ENCODE data around the gene MIF.
"Not testable (repeated sequence)": the region's sequence is repeated elsewhere in the genome, so short reads cannot be mapped to it uniquely, and the experiment has no call there.

MIF gene

DNA sequence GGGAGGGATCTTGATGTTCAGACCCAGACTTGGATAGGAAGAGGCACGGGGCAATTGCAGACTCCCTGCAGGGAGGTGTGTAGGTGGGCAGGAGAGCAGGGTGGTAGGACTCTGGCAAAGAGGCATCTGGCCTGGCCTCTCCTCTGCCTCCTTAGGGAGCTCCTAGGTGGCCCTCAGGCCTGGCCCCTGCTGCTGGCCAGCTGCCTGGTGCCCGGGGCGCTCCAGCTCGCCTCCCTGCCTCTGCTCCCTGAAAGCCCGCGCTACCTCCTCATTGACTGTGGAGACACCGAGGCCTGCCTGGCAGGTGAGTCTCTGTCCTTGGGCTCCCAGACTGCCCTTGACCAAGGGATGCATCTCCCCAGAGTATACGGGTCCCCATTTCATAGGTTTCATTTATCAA, 16.6 kb upstream of the MIF start:
- DNase-seq (ENCODE audit: low spot score) = no peak

- DNase-seq (ENCODE audit: low spot score) = no peak
Measured at GRCh38 chr22:23878219-23878618, 16.0 kb upstream of the MIF start.

- no peak for DNase-seq (ENCODE audit: low spot score)
Measured at GRCh38 chr22:23882370-23882769, 11.8 kb upstream of the MIF start.

DNA sequence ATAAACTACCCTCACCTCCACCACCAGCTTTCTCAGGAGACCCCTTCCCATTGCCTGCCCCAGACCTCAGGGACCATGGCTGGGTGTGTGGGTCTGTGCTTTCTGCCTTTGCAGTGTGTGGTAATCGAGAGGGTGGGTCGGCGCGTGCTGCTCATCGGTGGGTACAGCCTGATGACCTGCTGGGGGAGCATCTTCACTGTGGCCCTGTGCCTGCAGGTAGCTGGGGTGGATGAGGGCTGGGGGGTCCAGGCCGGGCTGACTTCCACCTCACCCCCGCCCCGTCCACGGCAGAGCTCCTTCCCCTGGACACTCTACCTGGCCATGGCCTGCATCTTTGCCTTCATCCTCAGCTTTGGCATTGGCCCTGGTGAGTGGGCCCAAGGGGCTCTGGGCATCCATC, 10.5 kb upstream of the MIF start:
- no peak for DNase-seq (ENCODE audit: low spot score)

DNA sequence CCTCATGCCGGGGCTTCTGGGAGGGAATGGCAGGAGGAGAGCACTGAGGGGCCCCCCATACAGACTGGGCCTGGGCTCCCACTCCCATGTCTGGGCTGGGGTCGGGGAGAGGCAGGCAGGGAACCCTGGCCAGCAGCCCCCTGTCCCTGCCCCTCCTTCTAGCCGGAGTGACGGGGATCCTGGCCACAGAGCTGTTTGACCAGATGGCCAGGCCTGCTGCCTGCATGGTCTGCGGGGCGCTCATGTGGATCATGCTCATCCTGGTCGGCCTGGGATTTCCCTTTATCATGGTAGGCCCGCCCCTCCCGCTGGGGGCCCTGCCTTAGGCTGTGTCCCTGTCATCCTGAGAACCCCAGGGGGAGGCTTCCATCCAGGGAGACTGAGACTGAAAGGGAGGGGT, 10.0 kb upstream of the MIF start:
- DNase-seq (ENCODE audit: low spot score) = no peak

- no peak for DNase-seq (ENCODE audit: low spot score)
Measured at GRCh38 chr22:23888615-23889401, 5.4 kb upstream of the MIF start.

DNA sequence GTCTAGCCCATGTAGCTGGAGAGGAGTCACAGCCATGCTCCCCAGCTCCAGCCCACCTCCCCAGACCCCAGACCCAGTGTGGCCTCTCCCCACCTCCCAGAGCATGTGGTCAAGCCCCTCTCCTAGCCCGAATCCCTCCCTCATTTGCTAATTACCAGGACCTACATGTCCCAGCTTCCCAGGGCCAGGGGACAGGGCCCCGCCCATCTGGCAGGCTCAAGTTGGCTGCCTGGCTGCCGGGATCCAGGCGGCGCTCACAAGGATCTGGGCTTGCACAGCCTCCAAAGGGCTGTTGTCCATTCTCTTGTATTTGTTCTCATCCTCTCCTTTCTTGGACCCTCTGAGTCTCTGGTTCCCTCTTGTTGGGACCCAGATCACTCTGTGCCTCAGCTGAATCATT, 4.6 kb upstream of the MIF start:
- no peak for DNase-seq (ENCODE audit: low spot score)

GRCh38 chr22:23891726-23892125, 2.5 kb upstream of the MIF start:
- DNase-seq (ENCODE audit: low spot score) = no peak

DNA sequence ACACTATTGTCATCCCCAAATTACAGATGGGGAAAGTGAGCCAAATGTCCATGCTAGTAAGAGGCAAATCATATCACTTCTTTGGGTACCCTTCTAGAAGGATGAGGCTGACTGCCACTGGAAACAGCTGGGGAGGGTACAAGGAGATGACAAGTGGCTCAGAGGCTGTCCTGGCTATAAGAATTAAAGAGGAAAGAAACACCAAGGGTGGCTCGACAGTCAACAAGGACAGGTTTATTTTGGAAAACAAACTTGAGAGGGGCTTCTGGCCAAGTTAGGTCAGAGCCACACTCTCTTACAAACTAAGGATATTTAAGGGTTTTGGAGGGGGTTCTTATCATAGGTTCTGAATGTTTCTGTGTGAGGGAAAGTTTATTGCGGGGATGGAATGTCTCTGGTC, 2.1 kb upstream of the MIF start:
- no peak for DNase-seq (ENCODE audit: low spot score)

- DNase-seq (ENCODE audit: low spot score) = no peak
Measured at GRCh38 chr22:23892706-23893105, 1.5 kb upstream of the MIF start.

GRCh38 chr22:23893121-23893944, 850 bp upstream of the MIF start:
- DNase-seq (ENCODE audit: low spot score) = no peak

- peak; percentile 59 for DNase-seq (ENCODE audit: low spot score)
Measured at GRCh38 chr22:23894710-23895598, 771 bp downstream of the MIF start.

DNA sequence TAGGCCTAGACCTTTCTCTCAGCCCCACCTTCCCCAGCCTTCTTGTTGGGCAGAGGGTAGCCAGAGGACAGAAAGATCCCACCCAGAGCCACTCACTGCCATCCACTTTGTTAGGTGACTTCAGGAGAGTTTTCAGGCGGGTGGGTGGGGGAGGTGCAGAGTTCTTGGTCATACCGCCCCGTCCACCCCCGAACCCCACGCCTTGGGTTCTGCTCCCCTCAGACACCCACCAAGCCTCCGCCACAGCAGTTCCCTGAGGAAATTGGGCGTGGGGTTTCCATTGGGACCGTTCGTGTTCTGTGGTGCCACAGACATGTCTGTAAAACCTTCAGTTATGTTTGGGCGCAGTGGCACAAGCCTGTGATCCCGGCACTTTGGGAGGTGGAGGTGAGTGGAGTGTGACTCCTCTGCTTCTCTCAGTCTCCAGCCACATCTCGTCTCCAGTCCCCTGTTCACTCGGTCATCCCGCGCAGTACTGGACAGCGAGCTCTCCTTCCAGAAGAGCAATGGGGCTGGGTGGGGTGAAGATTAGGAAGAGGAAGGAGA, 1.5 kb downstream of the MIF start:
- DNase-seq (ENCODE audit: low spot score) = no peak

DNA sequence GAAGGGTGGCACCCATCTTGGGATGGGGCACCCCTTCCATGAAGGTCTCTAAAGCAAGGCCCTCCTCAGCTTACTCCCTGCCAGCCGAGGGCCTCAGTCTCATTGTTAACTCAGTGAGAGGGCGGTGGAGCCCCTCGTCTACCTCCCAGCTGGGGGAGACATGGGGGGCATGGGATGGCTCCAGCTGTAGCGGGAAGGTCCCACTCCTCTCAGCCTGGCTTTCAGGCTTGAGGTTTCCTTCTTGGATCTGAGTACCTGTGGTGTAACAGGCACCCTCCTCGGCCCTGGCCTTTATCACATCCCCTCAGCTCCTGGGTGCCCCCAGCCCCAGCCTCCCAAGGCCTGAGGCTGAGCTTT, 2.0 kb downstream of the MIF start:
- DNase-seq (ENCODE audit: low spot score) = no peak

- no peak for DNase-seq (ENCODE audit: low spot score)
Measured at GRCh38 chr22:23896523-23897186, 2.5 kb downstream of the MIF start.

- no peak for DNase-seq (ENCODE audit: low spot score)
Measured at GRCh38 chr22:23897320-23897719, 3.1 kb downstream of the MIF start.

GRCh38 chr22:23898006-23898974, 4.1 kb downstream of the MIF start:
- DNase-seq (ENCODE audit: low spot score) = no peak

DNA sequence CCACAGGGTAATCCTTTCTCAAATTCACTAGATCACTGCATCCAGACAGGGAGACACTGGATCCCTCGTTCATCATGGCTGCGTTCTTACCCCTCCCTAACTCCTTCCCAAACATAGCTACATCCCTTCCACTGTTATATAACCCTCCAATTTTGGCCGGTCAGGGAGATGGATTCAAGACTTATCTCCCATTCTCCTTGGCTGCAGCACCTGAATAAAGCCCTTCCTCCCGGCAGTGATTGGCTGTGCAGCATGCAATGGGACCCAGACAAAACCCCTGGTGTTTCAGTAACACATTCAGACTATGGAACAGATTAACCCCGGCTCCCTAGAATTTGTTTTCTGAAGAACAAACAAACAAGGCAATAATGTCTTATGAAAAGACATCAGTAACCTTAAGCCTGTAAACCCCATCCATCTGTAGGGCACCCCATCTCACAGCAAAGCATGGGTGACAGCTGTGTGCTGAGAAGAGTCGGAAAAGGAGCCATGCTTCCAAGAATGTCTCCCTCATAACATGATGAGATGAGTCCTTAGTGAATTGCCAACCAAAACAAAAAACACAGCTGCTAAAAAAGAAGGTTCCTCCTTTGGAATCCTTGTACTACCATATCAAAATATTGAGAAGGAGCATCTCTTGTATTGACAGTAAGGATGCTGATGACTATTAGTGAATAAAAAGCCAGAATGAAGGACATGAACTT, 5.0 kb downstream of the MIF start:
- DNase-seq (ENCODE audit: low spot score) = no peak

DNA sequence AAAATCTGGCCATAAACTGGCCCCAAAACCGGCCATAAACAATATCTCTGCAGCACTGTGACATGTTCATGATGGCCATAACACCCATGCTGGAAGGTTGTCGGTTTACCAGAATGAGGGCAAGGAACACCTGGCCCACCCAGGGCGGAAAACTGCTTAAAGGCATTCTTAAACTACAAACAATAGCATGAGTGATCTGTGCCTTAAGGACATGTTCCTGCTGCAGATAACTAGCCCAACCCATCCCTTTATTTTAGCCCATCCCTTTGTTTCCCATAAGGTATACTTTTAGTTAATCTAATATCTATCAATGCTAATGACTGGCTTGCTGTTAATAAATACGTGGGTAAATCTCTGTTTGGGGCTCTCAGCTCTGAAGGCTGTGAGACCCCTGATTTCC, 6.0 kb downstream of the MIF start:
- DNase-seq (ENCODE audit: low spot score) = not testable (repeated sequence)

DNA sequence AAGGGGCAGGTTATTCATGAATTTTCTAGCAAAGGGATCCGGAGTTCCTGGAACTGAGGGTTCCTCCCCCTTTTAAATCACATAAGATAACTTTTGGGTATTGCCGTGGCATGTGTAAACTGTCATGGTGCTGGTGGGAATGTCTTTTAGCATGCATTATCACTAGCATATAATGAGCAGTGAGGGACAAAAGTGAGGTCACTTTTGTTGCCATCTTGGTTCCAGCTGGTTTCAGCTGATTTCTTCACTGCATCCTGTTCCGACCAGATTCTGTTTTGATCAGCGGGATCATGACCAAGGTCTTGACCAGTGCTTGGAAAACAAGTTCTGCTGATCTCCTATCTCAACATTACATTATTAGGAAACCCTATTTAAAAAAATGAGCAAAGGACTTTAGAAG, 7.4 kb downstream of the MIF start:
- DNase-seq (ENCODE audit: low spot score) = no peak

All from hematopoietic multipotent progenitor cell treated with erythropoietin and hydrocortisone succinate and interleukin-3 and kit ligand, for 17 days (in vitro differentiated cells).